Measurements from ENCODE around the gene DLGAP4. TPM values are rescaled to one million over a fixed set of nuclear protein-coding genes. Genes with fewer than 3 reads are reported as not detected.

DLGAP4 gene
- total and polyA plus RNA-seq, 2 of the 13 experiments (the other 11 are each of a cell fraction or from before 2014, with no cell fraction given): 15.2 to 26.7 TPM

GRCh38 chr20:36463212-36464061, 157.3 kb downstream of the DLGAP4 start (continued):
- TF ChIP-seq ZNF512 (CRISPR knock-in tag; IDR thresholded peaks at IDR 0.05) (no peak), FOXM1 (CRISPR knock-in tag; IDR thresholded peaks at IDR 0.05) (no peak), ZFP62 (CRISPR knock-in tag; IDR thresholded peaks at IDR 0.05) (no peak), KLF12 (CRISPR knock-in tag; IDR thresholded peaks at IDR 0.05; ENCODE audit: borderline replicate concordance) (no peak), ZNF432 (CRISPR knock-in tag; IDR thresholded peaks at IDR 0.05; ENCODE audit: borderline replicate concordance) (no peak), ZNF333 (CRISPR knock-in tag; IDR thresholded peaks at IDR 0.05; ENCODE audit: borderline replicate concordance) (no peak), ADNP (CRISPR knock-in tag; IDR thresholded peaks at IDR 0.05) (no peak), GATAD1 (CRISPR knock-in tag; IDR thresholded peaks at IDR 0.05) (0 out of 2 replicates have a peak, but pooled peaks have one; percentile 20), MTF1 (CRISPR knock-in tag; IDR thresholded peaks at IDR 0.05) (no peak), ZFP37 (CRISPR knock-in tag; IDR thresholded peaks at IDR 0.05; ENCODE audit: borderline replicate concordance) (no peak), DMTF1 (CRISPR knock-in tag; IDR thresholded peaks at IDR 0.05) (0 out of 2 replicates have a peak, but pooled peaks have one; percentile 74), ZNF737 (CRISPR knock-in tag; IDR thresholded peaks at IDR 0.05; ENCODE audit: borderline replicate concordance) (no peak), NONO (IDR thresholded peaks at IDR 0.05) (no peak), NONO (CRISPR knock-in tag; conservative IDR thresholded peaks at IDR 0.05) (no peak), ZNF709 (CRISPR knock-in tag; IDR thresholded peaks at IDR 0.05) (no peak), SMYD3 (CRISPR knock-in tag; IDR thresholded peaks at IDR 0.05) (no peak), CBX2 (IDR thresholded peaks at IDR 0.05; ENCODE audit: low read depth, low read length) (no peak), CBX2 (CRISPR knock-in tag; IDR thresholded peaks at IDR 0.05; ENCODE audit: low read depth) (no peak), ARID5B (CRISPR knock-in tag; IDR thresholded peaks at IDR 0.05) (no peak), TRIM22 (IDR thresholded peaks at IDR 0.05) (no peak), ZBTB8A (CRISPR knock-in tag; IDR thresholded peaks at IDR 0.05; ENCODE audit: borderline replicate concordance, low read depth) (no peak), KDM1A (CRISPR knock-in tag; IDR thresholded peaks at IDR 0.05) (no peak)

All from HepG2 (cell line).